ENCODE results near the gene EFNA4.
A peak's percentile ranks its signal among the peaks of the same experiment; 100 is the strongest.

Gene EFNA4

GRCh38 chr1:155081472-155082300, 18.1 kb downstream of the EFNA4 start:
- TF ChIP-seq CTCF (IDR thresholded peaks at IDR 0.05), result no peak
- H3K27ac ChIP-seq, result no peak overlapping the region
- H3K9me3 ChIP-seq, result no peaks in the 10 kb centered on the region
- H3K4me1 ChIP-seq (ENCODE audit: control insufficient read depth in 1 of 2, insufficient read depth in 1 of 2, low read depth in 1 of 2, low read length in 1 of 2), result peaks cover 57 to 71% of the 10 kb centered on the region in 2 experiments
- H3K36me3 ChIP-seq, result no peaks in the 10 kb centered on the region
- peak overlapping the region in 1 of 2 experiments; percentile 50 for H3K4me3 ChIP-seq (ENCODE audit: low read depth in 1 of 2, low read length in 1 of 2)
- H3K27me3 ChIP-seq, result peaks cover 79% of the 10 kb centered on the region

- H3K9me3 ChIP-seq, result no peaks in the 10 kb centered on the region
- peaks cover 71% of the 10 kb centered on the region for H3K27me3 ChIP-seq
- H3K36me3 ChIP-seq, result no peaks in the 10 kb centered on the region
- peaks cover 57 to 71% of the 10 kb centered on the region in 2 experiments for H3K4me1 ChIP-seq (ENCODE audit: control insufficient read depth in 1 of 2, insufficient read depth in 1 of 2, low read depth in 1 of 2, low read length in 1 of 2)
- H3K4me3 ChIP-seq (ENCODE audit: low read depth in 1 of 2, low read length in 1 of 2), result peak overlapping the region in 1 of 2 experiments; percentile 50
- no peak overlapping the region for H3K27ac ChIP-seq
- no peak for TF ChIP-seq CTCF (IDR thresholded peaks at IDR 0.05)
Measured at GRCh38 chr1:155082301-155083051, 18.9 kb downstream of the EFNA4 start.

- H3K9me3 ChIP-seq, result no peaks in the 10 kb centered on the region
- no peak overlapping the region for H3K4me3 ChIP-seq (ENCODE audit: low read depth in 1 of 2, low read length in 1 of 2)
- peaks cover 57 to 71% of the 10 kb centered on the region in 2 experiments for H3K4me1 ChIP-seq (ENCODE audit: control insufficient read depth in 1 of 2, insufficient read depth in 1 of 2, low read depth in 1 of 2, low read length in 1 of 2)
- no peaks in the 10 kb centered on the region for H3K36me3 ChIP-seq
- peaks cover 65% of the 10 kb centered on the region for H3K27me3 ChIP-seq
- no peak overlapping the region for H3K27ac ChIP-seq
- no peak for TF ChIP-seq CTCF (IDR thresholded peaks at IDR 0.05)
Measured at GRCh38 chr1:155083052-155083541, 19.6 kb downstream of the EFNA4 start.

GRCh38 chr1:155083865-155084721, 20.6 kb downstream of the EFNA4 start:
- TF ChIP-seq CTCF (IDR thresholded peaks at IDR 0.05), result no peak
- peaks cover 55% of the 10 kb centered on the region for H3K27me3 ChIP-seq

More at GRCh38 chr1:155083865-155084721, 20.6 kb downstream of the EFNA4 start:
- Histone ChIP-seq H3K36me3 (no peaks in the 10 kb centered on the region), H3K4me1 (ENCODE audit: control insufficient read depth in 1 of 2, insufficient read depth in 1 of 2, low read depth in 1 of 2, low read length in 1 of 2) (peaks cover 54 to 65% of the 10 kb centered on the region in 2 experiments), H3K27ac (peak overlapping the region; percentile 85), H3K9me3 (no peaks in the 10 kb centered on the region), H3K4me3 (ENCODE audit: low read depth in 1 of 2, low read length in 1 of 2) (peak overlapping the region; percentile 75 to 90)
